HG03108 (cell line): Measurements from ENCODE around the gene TRIM42.

Source experiments
- ATAC-seq: cut with Tn5 transposase; IDR thresholded peaks from one replicate; pipeline ENCODE4 v1.9.1; 2021; ENCODE audit warnings: moderate library complexity; ENCODE audit not compliant: unreplicated experiment

The TRIM42 gene

GRCh38 chr3:140677764-140678163, at the start of gene TRIM42:
TRIM42 (plus strand) TSS chr3:140678064; CDS start chr3:140678230, 166 bp downstream.
- no peak for ATAC-seq

GRCh38 chr3:140628606-140629005, 49.3 kb upstream of the TRIM42 start:
- no peak for ATAC-seq

- ATAC-seq = no peak
These were observed 48.3 kb upstream of the TRIM42 start for GRCh38 chr3:140629357-140630137.

GRCh38 chr3:140630366-140630765, 47.5 kb upstream of the TRIM42 start:
- ATAC-seq = no peak

GRCh38 chr3:140630866-140631265, 47.0 kb upstream of the TRIM42 start:
- ATAC-seq = no peak

GRCh38 chr3:140635276-140635675, 42.6 kb upstream of the TRIM42 start:
- no peak for ATAC-seq

GRCh38 chr3:140636406-140637138, 41.3 kb upstream of the TRIM42 start:
- ATAC-seq = no peak

- ATAC-seq = no peak
These were observed 26.6 kb upstream of the TRIM42 start for GRCh38 chr3:140651287-140651686.

GRCh38 chr3:140655678-140656077, 22.2 kb upstream of the TRIM42 start:
- ATAC-seq = peak; percentile 58

- ATAC-seq = no peak
These were observed 13.8 kb upstream of the TRIM42 start for GRCh38 chr3:140664111-140664510.

GRCh38 chr3:140682586-140682985, 4.7 kb downstream of the TRIM42 start:
- no peak for ATAC-seq

- ATAC-seq = no peak
These were observed 8.3 kb downstream of the TRIM42 start for GRCh38 chr3:140686128-140686527.

- no peak for ATAC-seq
These were observed 9.1 kb downstream of the TRIM42 start for GRCh38 chr3:140686948-140687347.

- peak; percentile 56 for ATAC-seq
These were observed 17.6 kb downstream of the TRIM42 start for GRCh38 chr3:140695361-140696061.

- ATAC-seq = no peak
These were observed 21.8 kb downstream of the TRIM42 start for GRCh38 chr3:140699516-140700231.

GRCh38 chr3:140702281-140702680, 24.4 kb downstream of the TRIM42 start:
- no peak for ATAC-seq

- no peak for ATAC-seq
These were observed 25.6 kb downstream of the TRIM42 start for GRCh38 chr3:140703496-140703895.

- ATAC-seq = no peak
These were observed 26.9 kb downstream of the TRIM42 start for GRCh38 chr3:140704733-140705132.

GRCh38 chr3:140705954-140706353, 28.1 kb downstream of the TRIM42 start:
- ATAC-seq = no peak

- ATAC-seq = no peak
These were observed 28.5 kb downstream of the TRIM42 start for GRCh38 chr3:140706360-140706759.

- ATAC-seq = no peak
These were observed 31.0 kb downstream of the TRIM42 start for GRCh38 chr3:140708815-140709214.
